ENCODE data around the gene CACNA2D4.

Gene CACNA2D4

GRCh38 chr12:1917172-1918070, 1.0 kb downstream of the CACNA2D4 start:
- no peak for DNase-seq

GRCh38 chr12:1916371-1917171, 1.9 kb downstream of the CACNA2D4 start:
- DNase-seq, result no peak

- DNase-seq, result peak in 5 of 6 experiments; percentile 8 to 66 (median 45)
Observed at GRCh38 chr12:1915082-1915968, 3.1 kb downstream of the CACNA2D4 start.

- DNase-seq, result no peak
Observed at GRCh38 chr12:1914114-1914911, 4.1 kb downstream of the CACNA2D4 start.

- no peak for DNase-seq
Observed at GRCh38 chr12:1913377-1914113, 4.9 kb downstream of the CACNA2D4 start.

GRCh38 chr12:1912580-1913376, 5.7 kb downstream of the CACNA2D4 start:
- no peak for DNase-seq

GRCh38 chr12:1911598-1912575, 6.6 kb downstream of the CACNA2D4 start:
- DNase-seq, result no peak

- no peak for DNase-seq
Observed at GRCh38 chr12:1910468-1910867, 8.0 kb downstream of the CACNA2D4 start.

- no peak for DNase-seq
Observed at GRCh38 chr12:1908758-1909157, 9.7 kb downstream of the CACNA2D4 start.

GRCh38 chr12:1907652-1908611, 10.5 kb downstream of the CACNA2D4 start:
- peak in 3 of 6 experiments; percentile 13 to 25 (median 18) for DNase-seq

GRCh38 chr12:1906579-1906978, 11.9 kb downstream of the CACNA2D4 start:
- no peak for DNase-seq

- DNase-seq, result no peak
Observed at GRCh38 chr12:1904875-1905274, 13.6 kb downstream of the CACNA2D4 start.

- no peak for DNase-seq
Observed at GRCh38 chr12:1896964-1897363, 21.5 kb downstream of the CACNA2D4 start.

- no peak for DNase-seq
Observed at GRCh38 chr12:1890810-1891209, 27.6 kb downstream of the CACNA2D4 start.

- no peak for DNase-seq
Observed at GRCh38 chr12:1890119-1890703, 28.2 kb downstream of the CACNA2D4 start.

- no peak for DNase-seq
Observed at GRCh38 chr12:1888923-1889322, 29.5 kb downstream of the CACNA2D4 start.

GRCh38 chr12:1886396-1887008, 31.9 kb downstream of the CACNA2D4 start:
- DNase-seq, result no peak

Measured in stimulated activated naive CD4-positive, alpha-beta T cell (primary cell).